SU-DHL-6 (cell line): Measurements from ENCODE around the gene FAM171A1.

ENCODE experiments used
- CTCF ChIP-seq: fragments of 200-600 bp; sonication (generic); IDR thresholded peaks from one replicate; pipeline ENCODE4 v1.5.1; 2017; ENCODE audit warnings: antibody characterized with exemption, mild to moderate bottlenecking, low read length, moderate library complexity; ENCODE audit not compliant: insufficient read depth, poor library complexity, severe bottlenecking
- EZH2phosphoT487 ChIP-seq: fragments of 200-600 bp; sonication (generic), shearing (Covaris generic); conservative IDR thresholded peaks from 2 replicates; pipeline ENCODE4 v1.6.1; 2018; ENCODE audit warnings: mild to moderate bottlenecking, antibody characterized with exemption, low read length, moderate library complexity, mixed read lengths

- no peak for TF ChIP-seq CTCF
- no peak for TF ChIP-seq EZH2phosphoT487
Observed at GRCh38 chr10:15182540-15183207, 188.4 kb downstream of the FAM171A1 start.
